A549 (cell line): Measurements from ENCODE around the gene NYAP2. TPM values are rescaled to one million over a fixed set of nuclear protein-coding genes. Genes with fewer than 3 reads are reported as not detected.

Source experiments
- ATAC-seq, 2 experiments: fragments of 200-7000 bp in 1 of 2; fragments of >200 bp in 1 of 2; cut with Nextera tagmentation in 1 of 2; cut with Tn5 transposase in 1 of 2; 3 replicates each; pipeline versions ENCODE4 v1.8.0 to v1.9.1; 2018 to 2020; ENCODE audit warnings: mild to moderate bottlenecking in 1 of 2, moderate library complexity in 1 of 2
- CTCF ChIA-PET: fragments of 300-600 bp; sonication (Branson Sonifier 250); formaldehyde crosslinking; extraction: SDS; loops from one replicate; lab custom pipeline; 2021; ENCODE audit warnings: antibody characterized with exemption, inconsistent platforms; lab: Yijun Ruan, JAX
- POLR2A ChIA-PET: fragments of 350-600 bp; formaldehyde crosslinking; extraction: SDS; loops from one replicate; lab custom pipeline; 2021; ENCODE audit warnings: antibody characterized with exemption, inconsistent platforms; lab: Yijun Ruan, JAX
- DNase-seq, 2 experiments: peaks; one replicate each; pipeline versions ENCODE4 v3.0.0 to v3.0.0-alpha.2; 2011 to 2016; ENCODE audit warnings: low read depth in 1 of 2, low spot score in 1 of 2
- FAIRE-seq: peaks from 2 replicates; lab custom pipeline; 2011; peaks lifted over from hg19 to GRCh38; lab: Jason Lieb, UNC
- H3K27ac ChIP-seq, 2 experiments: fragments of >200 bp; sonication (Bioruptor Twin); formaldehyde crosslinking; 3 replicates each; pipeline ENCODE4 v1.5.1; 2016 to 2017
- H3K4me1 ChIP-seq: fragments of >200 bp; sonication (Bioruptor Twin); formaldehyde crosslinking; 3 replicates; pipeline ENCODE4 v1.6.1; 2016
- H3K4me2 ChIP-seq: fragments of >200 bp; sonication (Bioruptor Twin); formaldehyde crosslinking; 3 replicates; pipeline ENCODE4 v1.6.1; 2016
- H3K4me3 ChIP-seq: fragments of >200 bp; sonication (Bioruptor Twin); formaldehyde crosslinking; 3 replicates; pipeline ENCODE4 v1.5.1; 2016
- H3K9me3 ChIP-seq: fragments of >200 bp; sonication (Bioruptor Twin); formaldehyde crosslinking; 3 replicates; pipeline ENCODE4 v1.6.1; 2016
- BHLHE40 ChIP-seq: IDR thresholded peaks from 2 replicates; pipeline ENCODE4 v1.6.1; 2012; ENCODE audit warnings: low read depth, low read length, inconsistent platforms
- CBX8 ChIP-seq: fragments of 200-600 bp; sonication (generic); IDR thresholded peaks from 2 replicates; pipeline ENCODE4 v1.6.1; 2016
- CEBPB ChIP-seq, 2 experiments: fragments of >200 bp in 1 of 2; sonication (Bioruptor Twin) in 1 of 2; formaldehyde crosslinking in 1 of 2; IDR thresholded peaks; 2 replicates each; pipeline ENCODE4 v1.6.1; 2012 to 2016
- CHD4 ChIP-seq: fragments of 200-600 bp; sonication (generic); IDR thresholded peaks from 2 replicates; pipeline ENCODE4 v1.6.1; 2016; ENCODE audit warnings: antibody characterized with exemption, mild to moderate bottlenecking, borderline replicate concordance
- EHMT2 ChIP-seq: fragments of 200-600 bp; sonication (generic); IDR thresholded peaks from 2 replicates; pipeline ENCODE4 v1.6.1; 2016; ENCODE audit warnings: antibody characterized with exemption, low read depth, mild to moderate bottlenecking, moderate library complexity
- EP300 ChIP-seq, 2 experiments: fragments of >200 bp; sonication (Bioruptor Twin); formaldehyde crosslinking; IDR thresholded peaks; 2 replicates in 1 of 2; 3 replicates in 1 of 2; pipeline ENCODE4 v1.6.1; 2016 to 2017
- ESRRA ChIP-seq: fragments of 150-350 bp; IDR thresholded peaks from 2 replicates; pipeline ENCODE4 v1.6.1; 2014; ENCODE audit warnings: mild to moderate bottlenecking, low read length, borderline replicate concordance
- FOSL2 ChIP-seq, 2 experiments: fragments of 450-650 bp in 1 of 2; fragments of >200 bp in 1 of 2; sonication (Bioruptor Twin) in 1 of 2; formaldehyde crosslinking; IDR thresholded peaks; 2 replicates each; pipeline versions ENCODE4 v1.5.0 to v1.6.1; 2016 to 2020; ENCODE audit warnings: mild to moderate bottlenecking in 1 of 2, moderate library complexity in 1 of 2
- HDAC2 ChIP-seq: fragments of 200-600 bp; sonication (generic); IDR thresholded peaks from 2 replicates; pipeline ENCODE4 v1.6.1; 2016
- HOXB13 ChIP-seq: fragments of 250-450 bp; sonication (Bioruptor Pico); IDR thresholded peaks from 2 replicates; pipeline ENCODE4 v1.5.0; 2020; ENCODE audit warnings: low read depth, mild to moderate bottlenecking, moderate library complexity
- HOXB5 ChIP-seq: fragments of 250-450 bp; sonication (Bioruptor Pico); IDR thresholded peaks from 2 replicates; pipeline ENCODE4 v1.5.0; 2020; ENCODE audit warnings: mild to moderate bottlenecking, moderate library complexity
- JUN ChIP-seq, 2 experiments: fragments of >200 bp; sonication (Bioruptor Twin); formaldehyde crosslinking; IDR thresholded peaks; 2 replicates in 1 of 2; 3 replicates in 1 of 2; pipeline ENCODE4 v1.6.1; 2016 to 2017
- JUNB ChIP-seq: fragments of >200 bp; sonication (Bioruptor Twin); formaldehyde crosslinking; IDR thresholded peaks from 2 replicates; pipeline ENCODE4 v1.6.1; 2016
- MAFK ChIP-seq: fragments of 450-650 bp; IDR thresholded peaks from 2 replicates; pipeline ENCODE4 v1.6.1; 2014; ENCODE audit not compliant: partially characterized antibody
- MAZ ChIP-seq: fragments of 150-350 bp; IDR thresholded peaks from 2 replicates; pipeline ENCODE4 v1.6.1; 2014; ENCODE audit warnings: antibody characterized with exemption, low read depth, low read length, borderline replicate concordance
- MYC ChIP-seq: IDR thresholded peaks from 2 replicates; pipeline ENCODE4 v1.6.1; 2012; ENCODE audit warnings: mild to moderate bottlenecking, inconsistent platforms, low read length, improper control_type of control experiment, borderline replicate concordance
- NR3C1 ChIP-seq: fragments of >200 bp; sonication (Bioruptor Twin); formaldehyde crosslinking; IDR thresholded peaks from 3 replicates; pipeline ENCODE4 v1.6.1; 2017
- POLR2AphosphoS2 ChIP-seq: conservative IDR thresholded peaks from 2 replicates; pipeline ENCODE4 v1.6.1; 2012; ENCODE audit warnings: low read length, improper control_type of control experiment, inconsistent platforms
- RFX5 ChIP-seq: fragments of 450-650 bp; IDR thresholded peaks from 2 replicates; pipeline ENCODE4 v1.7.1; 2014; ENCODE audit warnings: antibody characterized with exemption, mild to moderate bottlenecking, moderate library complexity
- RNF2 ChIP-seq: fragments of 200-600 bp; sonication (generic); IDR thresholded peaks from 2 replicates; pipeline ENCODE4 v1.6.1; 2016; ENCODE audit warnings: low read depth, mild to moderate bottlenecking, antibody characterized with exemption, moderate library complexity, borderline replicate concordance
- SMC3 ChIP-seq: fragments of >200 bp; sonication (Bioruptor Twin); formaldehyde crosslinking; IDR thresholded peaks from 3 replicates; pipeline ENCODE4 v1.6.1; 2018; ENCODE audit warnings: inconsistent platforms
- TFCP2L1 ChIP-seq: fragments of 250-450 bp; sonication (Bioruptor Pico); IDR thresholded peaks from 2 replicates; pipeline ENCODE4 v1.5.0; 2021; ENCODE audit warnings: mild to moderate bottlenecking
- TP53 ChIP-seq: fragments of 250-450 bp; sonication (Bioruptor Pico); IDR thresholded peaks from 2 replicates; pipeline ENCODE4 v1.5.0; 2021; ENCODE audit warnings: mild to moderate bottlenecking, moderate library complexity
- ZSCAN20 ChIP-seq: fragments of 250-450 bp; sonication (Bioruptor Pico); IDR thresholded peaks from 2 replicates; pipeline ENCODE4 v1.8.0; 2022; ENCODE audit warnings: mild to moderate bottlenecking, moderate library complexity
- WGBS: methylation state at CpG from one replicate; pipeline ENCODE4 v1.1.6; 2017; ENCODE audit errors: missing lambda C conversion rate; 5-methylcytosine and 5-hydroxymethylcytosine counted together
- polyA plus RNA-seq, 4 experiments: library from polyadenylated mRNA; depleted of rRNA in 3 of 4; stranded (reverse); fragments of >200 nt; fragmentation: RNase III in 1 of 4; extraction: RNeasy Plus Mini Kit Qiagen cat#74134 plus additional on column Dnase treatment in 1 of 4; gene quantifications; 2 replicates in 3 of 4; 3 replicates in 1 of 4; pipeline ENCODE4 v1.2.3, GENCODE V29; 2011 to 2017
- TF ChIP-seq, protein P1 (sequence below): fragments of >200 bp; sonication (Bioruptor Twin); formaldehyde crosslinking; IDR thresholded peaks from 2 replicates; pipeline ENCODE4 v1.6.1; 2016
- TF ChIP-seq, protein P2 (sequence below): fragments of 250-450 bp; sonication (Bioruptor Pico); IDR thresholded peaks from 2 replicates; pipeline ENCODE4 v1.5.0; 2021; ENCODE audit warnings: mild to moderate bottlenecking, moderate library complexity, borderline replicate concordance
- TF ChIP-seq, protein P3 (sequence below): fragments of 250-450 bp; sonication (Bioruptor Pico); IDR thresholded peaks from 2 replicates; pipeline ENCODE4 v1.5.0; 2020; ENCODE audit warnings: low read depth, mild to moderate bottlenecking, moderate library complexity
- TF ChIP-seq, protein P4 (sequence below): fragments of 150-350 bp; IDR thresholded peaks from 2 replicates; pipeline ENCODE4 v1.6.1; 2014; ENCODE audit warnings: low read depth, mild to moderate bottlenecking, low read length
- TF ChIP-seq, protein P5 (sequence below): IDR thresholded peaks from 2 replicates; pipeline ENCODE4 v1.6.1; 2012

NYAP2 gene
- polyA plus RNA-seq, 2 of the 4 experiments (the other 2 are of a cell fraction) = 0.01 TPM; not detected in 1

DNA sequence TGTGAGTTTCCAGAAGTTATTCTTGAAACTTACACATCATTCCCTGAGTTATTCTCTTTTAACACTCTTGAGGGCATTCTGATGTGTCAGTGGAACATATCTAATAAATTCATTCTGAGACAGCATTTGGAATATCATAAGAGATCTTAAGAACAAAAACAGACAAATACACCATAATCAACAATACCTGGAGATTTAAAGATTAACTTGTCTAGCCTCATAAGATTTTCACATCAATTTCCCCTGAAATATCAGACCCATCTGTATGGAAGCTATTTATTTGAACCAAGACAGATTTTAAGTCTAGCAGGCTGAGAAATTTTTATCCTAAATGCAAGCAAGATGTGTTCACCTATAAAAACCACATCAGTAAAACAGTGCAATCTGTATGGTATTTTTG lies 181.6 kb downstream of the NYAP2 start:
- Histone ChIP-seq H3K9me3 (no peaks in the 10 kb centered on the region), H3K4me1 (no peaks in the 10 kb centered on the region), H3K4me2 (no peak overlapping the region), H3K27ac (no peak overlapping the region), H3K4me3 (no peak overlapping the region)
- TF ChIP-seq NR3C1 (no peak), HDAC2 (no peak), JUNB (no peak), BHLHE40 (no peak), MAZ (no peak), ESRRA (no peak), HOXB5 (no peak), SMC3 (no peak), MAFK (no peak), CEBPB (IDR thresholded peaks at IDR 0.05) (no peak), RNF2 (no peak), TP53 (CRISPR knock-in tag) (no peak), EP300 (IDR thresholded peaks at IDR 0.05) (no peak), EHMT2 (no peak), CBX8 (no peak), CHD4 (no peak), POLR2AphosphoS2 (no peak)
- TF ChIP-seq, protein P1, sequence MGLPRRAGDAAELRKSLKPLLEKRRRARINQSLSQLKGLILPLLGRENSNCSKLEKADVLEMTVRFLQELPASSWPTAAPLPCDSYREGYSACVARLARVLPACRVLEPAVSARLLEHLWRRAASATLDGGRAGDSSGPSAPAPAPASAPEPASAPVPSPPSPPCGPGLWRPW = no peak
- TF ChIP-seq, protein P2, sequence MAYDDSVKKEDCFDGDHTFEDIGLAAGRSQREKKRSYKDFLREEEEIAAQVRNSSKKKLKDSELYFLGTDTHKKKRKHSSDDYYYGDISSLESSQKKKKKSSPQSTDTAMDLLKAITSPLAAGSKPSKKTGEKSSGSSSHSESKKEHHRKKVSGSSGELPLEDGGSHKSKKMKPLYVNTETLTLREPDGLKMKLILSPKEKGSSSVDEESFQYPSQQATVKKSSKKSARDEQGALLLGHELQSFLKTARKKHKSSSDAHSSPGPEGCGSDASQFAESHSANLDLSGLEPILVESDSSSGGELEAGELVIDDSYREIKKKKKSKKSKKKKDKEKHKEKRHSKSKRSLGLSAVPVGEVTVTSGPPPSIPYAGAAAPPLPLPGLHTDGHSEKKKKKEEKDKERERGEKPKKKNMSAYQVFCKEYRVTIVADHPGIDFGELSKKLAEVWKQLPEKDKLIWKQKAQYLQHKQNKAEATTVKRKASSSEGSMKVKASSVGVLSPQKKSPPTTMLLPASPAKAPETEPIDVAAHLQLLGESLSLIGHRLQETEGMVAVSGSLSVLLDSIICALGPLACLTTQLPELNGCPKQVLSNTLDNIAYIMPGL (CRISPR knock-in tag) = no peak
- FAIRE-seq (no peak), DNase-seq (no peak), ATAC-seq (no peak)
- ChIA-PET POLR2A (no interaction called here), CTCF (no interaction called here)

DNA sequence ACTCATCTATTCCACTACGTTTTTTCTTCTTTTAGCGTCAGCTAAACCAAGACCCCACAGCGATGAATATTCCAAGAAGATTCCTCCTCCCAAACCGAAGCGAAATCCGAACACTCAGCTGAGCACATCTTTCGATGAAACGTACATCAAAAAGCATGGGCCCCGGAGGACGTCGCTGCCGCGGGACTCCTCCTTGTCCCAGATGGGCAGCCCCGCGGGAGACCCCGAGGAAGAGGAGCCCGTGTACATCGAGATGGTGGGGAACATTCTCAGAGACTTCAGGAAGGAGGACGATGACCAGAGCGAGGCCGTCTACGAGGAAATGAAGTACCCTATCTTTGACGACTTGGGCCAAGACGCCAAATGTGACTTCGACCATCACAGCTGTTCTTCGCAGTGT lies 182.4 kb downstream of the NYAP2 start:
- POLR2A ChIA-PET = no interaction called here
- TF ChIP-seq ZSCAN20 (CRISPR knock-in tag) (no peak), RNF2 (no peak), EHMT2 (no peak), JUN (IDR thresholded peaks at IDR 0.05) (no peak), HOXB13 (no peak), MAZ (no peak), MYC (no peak), ESRRA (no peak), RFX5 (no peak), FOSL2 (IDR thresholded peaks at IDR 0.05) (no peak), FOSL2 (CRISPR knock-in tag; IDR thresholded peaks at IDR 0.05) (no peak), TFCP2L1 (CRISPR knock-in tag) (no peak)
- TF ChIP-seq, protein P3, sequence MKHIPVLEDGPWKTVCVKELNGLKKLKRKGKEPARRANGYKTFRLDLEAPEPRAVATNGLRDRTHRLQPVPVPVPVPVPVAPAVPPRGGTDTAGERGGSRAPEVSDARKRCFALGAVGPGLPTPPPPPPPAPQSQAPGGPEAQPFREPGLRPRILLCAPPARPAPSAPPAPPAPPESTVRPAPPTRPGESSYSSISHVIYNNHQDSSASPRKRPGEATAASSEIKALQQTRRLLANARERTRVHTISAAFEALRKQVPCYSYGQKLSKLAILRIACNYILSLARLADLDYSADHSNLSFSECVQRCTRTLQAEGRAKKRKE (CRISPR knock-in tag) = no peak
- TF ChIP-seq, protein P4, sequence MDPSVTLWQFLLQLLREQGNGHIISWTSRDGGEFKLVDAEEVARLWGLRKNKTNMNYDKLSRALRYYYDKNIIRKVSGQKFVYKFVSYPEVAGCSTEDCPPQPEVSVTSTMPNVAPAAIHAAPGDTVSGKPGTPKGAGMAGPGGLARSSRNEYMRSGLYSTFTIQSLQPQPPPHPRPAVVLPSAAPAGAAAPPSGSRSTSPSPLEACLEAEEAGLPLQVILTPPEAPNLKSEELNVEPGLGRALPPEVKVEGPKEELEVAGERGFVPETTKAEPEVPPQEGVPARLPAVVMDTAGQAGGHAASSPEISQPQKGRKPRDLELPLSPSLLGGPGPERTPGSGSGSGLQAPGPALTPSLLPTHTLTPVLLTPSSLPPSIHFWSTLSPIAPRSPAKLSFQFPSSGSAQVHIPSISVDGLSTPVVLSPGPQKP = no peak
- TF ChIP-seq, protein P5, sequence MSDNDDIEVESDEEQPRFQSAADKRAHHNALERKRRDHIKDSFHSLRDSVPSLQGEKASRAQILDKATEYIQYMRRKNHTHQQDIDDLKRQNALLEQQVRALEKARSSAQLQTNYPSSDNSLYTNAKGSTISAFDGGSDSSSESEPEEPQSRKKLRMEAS = no peak
- H3K4me3 ChIP-seq = no peak overlapping the region
- H3K27ac ChIP-seq = no peak overlapping the region
- FAIRE-seq (no peak), ATAC-seq (no peak), DNase-seq (no peak)
- 72% methylated on average over 26 of the region's 26 CpGs for WGBS
- no peaks in the 10 kb centered on the region for H3K4me1 ChIP-seq
- H3K9me3 ChIP-seq = no peaks in the 10 kb centered on the region
- CTCF ChIA-PET = no interaction called here
- no peak overlapping the region for H3K4me2 ChIP-seq
